GM12865 (cell line): Measurements from ENCODE around the gene ATP2B2.

ENCODE experiments used
- DNase-seq: peaks from one replicate; pipeline ENCODE4 v3.0.0; 2010; ENCODE audit warnings: low read depth
- H3K4me3 ChIP-seq: 2 replicates; pipeline ENCODE4 v1.5.1; 2011; ENCODE audit warnings: mild to moderate bottlenecking, low read depth, low read length, control low read depth
- CTCF ChIP-seq: IDR thresholded peaks from 2 replicates; pipeline ENCODE4 v1.5.1; 2011; ENCODE audit warnings: low read length, control low read depth, low read depth, inconsistent platforms; ENCODE audit not compliant: insufficient read depth; ENCODE audit errors: missing control alignments

Gene ATP2B2

GRCh38 chr3:10421996-10422395, 83.4 kb downstream of the ATP2B2 start:
- DNase-seq: no peak
- no peak overlapping the region for H3K4me3 ChIP-seq
- TF ChIP-seq CTCF: no peak

- DNase-seq: no peak
- H3K4me3 ChIP-seq: no peak overlapping the region
- TF ChIP-seq CTCF: no peak
Observed at GRCh38 chr3:10420745-10421475, 84.5 kb downstream of the ATP2B2 start.

GRCh38 chr3:10419637-10420232, 85.7 kb downstream of the ATP2B2 start:
- H3K4me3 ChIP-seq: no peak overlapping the region
- DNase-seq: no peak
- TF ChIP-seq CTCF: no peak

- peak; percentile 5 for DNase-seq
- no peak overlapping the region for H3K4me3 ChIP-seq
- peak; percentile 12 for TF ChIP-seq CTCF
Observed at GRCh38 chr3:10417847-10418246, 87.5 kb downstream of the ATP2B2 start.

- TF ChIP-seq CTCF: no peak
- no peak overlapping the region for H3K4me3 ChIP-seq
- DNase-seq: no peak
Observed at GRCh38 chr3:10416730-10417300, 88.6 kb downstream of the ATP2B2 start.

GRCh38 chr3:10413041-10413440, 92.3 kb downstream of the ATP2B2 start:
- no peak for TF ChIP-seq CTCF
- DNase-seq: no peak
- H3K4me3 ChIP-seq: no peak overlapping the region
